GM12891 (cell line): ENCODE measurements around the gene SP6.

Experiments used
- POLR2A ChIP-seq: IDR thresholded peaks from 2 replicates; pipeline ENCODE4 v1.6.1; 2011; ENCODE audit warnings: low read depth, low read length, control low read depth
- POLR2AphosphoS5 ChIP-seq: IDR thresholded peaks from 2 replicates; pipeline ENCODE4 v1.6.1; 2011; ENCODE audit warnings: low read depth, low read length, control low read depth
- POU2F2 ChIP-seq: IDR thresholded peaks from 2 replicates; pipeline ENCODE4 v1.6.1; 2011; ENCODE audit warnings: low read depth, mild to moderate bottlenecking, control low read depth, low read length, moderate library complexity
- SPI1 ChIP-seq: IDR thresholded peaks from 2 replicates; pipeline ENCODE4 v1.6.1; 2011; ENCODE audit warnings: low read depth, low read length, control low read depth
- TAF1 ChIP-seq: IDR thresholded peaks from 2 replicates; pipeline ENCODE4 v1.6.1; 2011; ENCODE audit warnings: low read depth, low read length, control low read depth

DNA sequence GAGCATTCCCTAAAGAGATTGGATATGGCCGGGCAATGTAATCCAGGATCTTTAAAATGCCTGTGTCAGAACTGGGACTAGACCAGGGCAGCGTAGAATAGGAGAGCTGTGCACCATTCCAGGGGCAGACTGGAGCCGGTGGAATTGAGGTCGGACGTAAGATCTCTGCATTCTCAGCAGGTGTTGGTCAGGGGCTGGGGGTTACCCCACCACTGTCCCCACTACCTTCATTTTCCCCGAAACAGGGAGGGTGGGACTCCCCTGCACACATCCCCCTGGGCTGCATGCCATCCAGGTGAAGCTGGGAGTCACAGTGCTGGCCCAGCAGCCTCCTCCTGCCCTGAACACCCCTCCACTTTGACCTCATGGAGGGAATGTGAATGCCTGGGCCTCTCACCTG, 47.2 kb downstream of the SP6 start:
- TF ChIP-seq POLR2A, result no peak
- TF ChIP-seq SPI1, result no peak
- no peak for TF ChIP-seq POLR2AphosphoS5
- no peak for TF ChIP-seq TAF1
- no peak for TF ChIP-seq POU2F2
